ENCODE data around the gene ADPRS. TPM values are rescaled to one million over a fixed set of nuclear protein-coding genes. Genes with fewer than 3 reads are reported as not detected.

The ADPRS gene
- total and polyA plus RNA-seq, 9 donors, result 24.9 to 30.7 (median 27.9) TPM

DNA sequence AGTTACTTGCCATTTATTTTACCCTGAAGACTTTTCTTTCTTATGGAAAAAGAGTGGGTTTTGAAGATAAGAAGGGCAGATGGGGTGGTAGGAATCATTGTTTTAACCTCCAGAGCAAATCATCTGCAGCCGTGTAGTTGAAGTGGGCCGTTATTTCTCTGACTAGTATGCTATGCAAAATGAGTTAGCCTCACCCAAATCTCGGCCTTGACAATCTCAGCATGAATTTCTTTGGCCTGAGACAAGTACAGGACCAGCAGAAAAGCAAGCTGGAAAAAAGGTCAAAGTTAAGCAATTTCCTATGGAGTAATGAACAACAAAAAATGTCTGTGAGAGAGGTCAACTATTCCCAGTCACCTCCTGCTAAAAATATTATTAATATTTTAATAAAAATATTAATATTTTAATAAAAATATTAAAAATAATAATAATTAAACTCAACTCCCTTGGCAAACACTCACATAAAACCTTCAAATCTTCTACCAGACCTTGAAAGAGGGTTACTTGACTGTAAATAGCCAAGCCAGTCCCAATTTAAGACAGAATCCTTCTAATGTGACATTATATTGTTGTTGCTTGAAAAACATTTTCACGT lies 11.6 kb upstream of the ADPRS start:
- DNase-seq, result no peak
- no peaks in the 10 kb centered on the region for H3K4me1 ChIP-seq (ENCODE audit: control insufficient read depth, insufficient read depth, low read length)
- no peaks in the 10 kb centered on the region for H3K36me3 ChIP-seq (ENCODE audit: control insufficient read depth, insufficient read depth, low read length)
- no peak overlapping the region for H3K4me3 ChIP-seq (ENCODE audit: low read length)
- no CpG with 5 or more reads among the region's 4 CpGs for WGBS (ENCODE audit: insufficient coverage)
- H3K27me3 ChIP-seq (ENCODE audit: control insufficient read depth, insufficient read depth, low read length), result peaks cover 1% of the 10 kb centered on the region
- no peaks in the 10 kb centered on the region for H3K9me3 ChIP-seq (replicated peaks; ENCODE audit: control insufficient read depth, low read depth, low read length)
- no peak overlapping the region for H3K27ac ChIP-seq (ENCODE audit: low read length)

DNA sequence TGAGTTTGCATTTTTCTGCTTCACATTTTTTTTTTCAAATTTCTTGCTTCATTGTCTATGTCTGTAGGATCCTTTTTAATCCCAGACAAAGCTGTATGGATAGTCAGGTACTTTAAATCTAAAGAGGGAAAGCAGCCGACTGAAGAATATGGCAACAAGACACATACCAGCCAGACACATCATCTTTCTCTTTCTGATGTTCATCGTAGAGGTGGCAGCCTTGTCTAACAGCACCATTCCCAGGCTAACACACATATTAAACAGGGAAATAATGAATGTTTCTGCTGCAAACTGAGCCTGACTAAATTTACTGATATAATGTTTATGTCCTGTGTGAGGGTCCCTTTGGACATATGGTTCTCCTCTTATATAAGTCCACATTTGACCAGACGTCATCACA lies 8.5 kb upstream of the ADPRS start:
- Histone ChIP-seq H3K4me1 (ENCODE audit: control insufficient read depth, insufficient read depth, low read length) (peaks cover 13% of the 10 kb centered on the region), H3K4me3 (ENCODE audit: low read length) (no peak overlapping the region), H3K27ac (ENCODE audit: low read length) (no peak overlapping the region), H3K27me3 (ENCODE audit: control insufficient read depth, insufficient read depth, low read length) (peaks cover 4% of the 10 kb centered on the region), H3K9me3 (replicated peaks; ENCODE audit: control insufficient read depth, low read depth, low read length) (no peaks in the 10 kb centered on the region), H3K36me3 (ENCODE audit: control insufficient read depth, insufficient read depth, low read length) (no peaks in the 10 kb centered on the region)
- no CpG with 5 or more reads among the region's 3 CpGs for WGBS (ENCODE audit: insufficient coverage)
- DNase-seq, result no peak

GRCh38 chr1:36080801-36081200 lies 7.9 kb upstream of the ADPRS start:
- no peak overlapping the region for H3K27ac ChIP-seq (ENCODE audit: low read length)
- no peak for DNase-seq
- H3K36me3 ChIP-seq (ENCODE audit: control insufficient read depth, insufficient read depth, low read length), result no peaks in the 10 kb centered on the region
- no CpG with 5 or more reads among the region's 6 CpGs for WGBS (ENCODE audit: insufficient coverage)
- no peaks in the 10 kb centered on the region for H3K9me3 ChIP-seq (replicated peaks; ENCODE audit: control insufficient read depth, low read depth, low read length)
- H3K27me3 ChIP-seq (ENCODE audit: control insufficient read depth, insufficient read depth, low read length), result peaks cover 4% of the 10 kb centered on the region
- no peak overlapping the region for H3K4me3 ChIP-seq (ENCODE audit: low read length)
- H3K4me1 ChIP-seq (ENCODE audit: control insufficient read depth, insufficient read depth, low read length), result peaks cover 13% of the 10 kb centered on the region

DNA sequence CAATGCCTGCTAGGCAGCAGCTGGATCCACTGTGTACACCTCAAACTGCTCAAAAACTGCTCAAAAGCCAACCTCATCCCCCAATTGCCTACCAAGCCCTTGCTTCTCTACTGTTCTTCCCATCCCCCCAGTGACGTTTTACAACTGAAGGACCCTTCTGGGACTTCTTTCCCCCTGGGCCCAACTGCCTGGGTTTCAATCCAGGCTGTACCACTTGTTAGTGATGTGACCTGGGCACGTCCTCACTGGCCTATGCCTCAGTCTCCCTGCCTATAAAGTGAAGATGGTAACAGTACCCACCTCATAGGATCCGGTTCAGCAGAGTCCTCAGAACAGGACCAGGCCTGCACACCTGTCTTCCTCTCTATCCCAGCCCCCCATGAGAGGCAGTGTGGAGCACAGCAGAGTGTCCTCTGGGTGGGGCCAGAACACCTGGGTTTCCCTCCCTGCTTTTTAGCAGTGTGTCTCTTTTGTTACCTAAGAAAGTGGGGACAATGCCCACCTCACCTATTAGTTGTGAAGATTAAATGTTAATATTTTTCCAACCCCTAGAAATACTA lies 6.7 kb upstream of the ADPRS start:
- Histone ChIP-seq H3K36me3 (ENCODE audit: control insufficient read depth, insufficient read depth, low read length) (no peaks in the 10 kb centered on the region), H3K27ac (ENCODE audit: low read length) (no peak overlapping the region), H3K27me3 (ENCODE audit: control insufficient read depth, insufficient read depth, low read length) (peaks cover 4% of the 10 kb centered on the region), H3K4me3 (ENCODE audit: low read length) (no peak overlapping the region), H3K4me1 (ENCODE audit: control insufficient read depth, insufficient read depth, low read length) (peaks cover 13% of the 10 kb centered on the region), H3K9me3 (replicated peaks; ENCODE audit: control insufficient read depth, low read depth, low read length) (no peaks in the 10 kb centered on the region)
- no peak for DNase-seq
- 42% methylated on average over 2 of the region's 3 CpGs for WGBS (ENCODE audit: insufficient coverage)

DNA sequence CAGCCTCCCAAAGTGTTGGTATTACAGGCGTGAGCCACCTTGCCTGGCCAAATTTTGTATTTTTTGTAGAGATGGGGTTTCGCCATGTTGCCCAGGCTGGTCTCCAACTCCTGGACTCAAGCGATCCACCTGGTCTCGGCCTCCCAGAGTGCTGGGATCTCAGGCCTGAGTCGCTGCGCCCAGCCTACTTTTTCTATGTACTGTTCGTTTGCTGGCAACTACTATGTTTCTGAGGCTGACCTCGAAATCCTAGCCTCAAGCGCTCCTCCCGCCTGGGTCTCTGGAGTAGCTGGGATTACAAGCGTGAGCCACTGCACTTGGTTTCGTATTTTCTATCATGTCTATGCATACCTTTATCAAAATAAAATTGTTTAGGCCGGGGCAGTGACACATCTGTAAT lies 5.5 kb upstream of the ADPRS start:
- Histone ChIP-seq H3K27me3 (ENCODE audit: control insufficient read depth, insufficient read depth, low read length) (peaks cover 4% of the 10 kb centered on the region), H3K36me3 (ENCODE audit: control insufficient read depth, insufficient read depth, low read length) (no peaks in the 10 kb centered on the region), H3K27ac (ENCODE audit: low read length) (no peak overlapping the region), H3K4me3 (ENCODE audit: low read length) (no peak overlapping the region), H3K4me1 (ENCODE audit: control insufficient read depth, insufficient read depth, low read length) (peaks cover 16% of the 10 kb centered on the region), H3K9me3 (replicated peaks; ENCODE audit: control insufficient read depth, low read depth, low read length) (no peaks in the 10 kb centered on the region)
- DNase-seq, result no peak
- 80% methylated on average over 10 of the region's 13 CpGs for WGBS (ENCODE audit: insufficient coverage)

GRCh38 chr1:36083635-36084496 lies 4.8 kb upstream of the ADPRS start, which contains the start of gene TEKT2:
TEKT2 (plus strand) TSS chr1:36084094; CDS start chr1:36084922, 828 bp downstream.
- peaks cover 4% of the 10 kb centered on the region for H3K27me3 ChIP-seq (ENCODE audit: control insufficient read depth, insufficient read depth, low read length)
- H3K27ac ChIP-seq (ENCODE audit: low read length), result no peak within 1 kb of the TSS
- no peaks in the 10 kb centered on the region for H3K36me3 ChIP-seq (ENCODE audit: control insufficient read depth, insufficient read depth, low read length)
- H3K9me3 ChIP-seq (replicated peaks; ENCODE audit: control insufficient read depth, low read depth, low read length), result no peaks in the 10 kb centered on the region
- peaks cover 20% of the 10 kb centered on the region for H3K4me1 ChIP-seq (ENCODE audit: control insufficient read depth, insufficient read depth, low read length)
- H3K4me3 ChIP-seq (ENCODE audit: low read length), result peak within 1 kb of the TSS; percentile 48
- WGBS (ENCODE audit: insufficient coverage), result 8% methylated on average over 21 of the region's 59 CpGs
- DNase-seq, result peak; percentile 70

DNA sequence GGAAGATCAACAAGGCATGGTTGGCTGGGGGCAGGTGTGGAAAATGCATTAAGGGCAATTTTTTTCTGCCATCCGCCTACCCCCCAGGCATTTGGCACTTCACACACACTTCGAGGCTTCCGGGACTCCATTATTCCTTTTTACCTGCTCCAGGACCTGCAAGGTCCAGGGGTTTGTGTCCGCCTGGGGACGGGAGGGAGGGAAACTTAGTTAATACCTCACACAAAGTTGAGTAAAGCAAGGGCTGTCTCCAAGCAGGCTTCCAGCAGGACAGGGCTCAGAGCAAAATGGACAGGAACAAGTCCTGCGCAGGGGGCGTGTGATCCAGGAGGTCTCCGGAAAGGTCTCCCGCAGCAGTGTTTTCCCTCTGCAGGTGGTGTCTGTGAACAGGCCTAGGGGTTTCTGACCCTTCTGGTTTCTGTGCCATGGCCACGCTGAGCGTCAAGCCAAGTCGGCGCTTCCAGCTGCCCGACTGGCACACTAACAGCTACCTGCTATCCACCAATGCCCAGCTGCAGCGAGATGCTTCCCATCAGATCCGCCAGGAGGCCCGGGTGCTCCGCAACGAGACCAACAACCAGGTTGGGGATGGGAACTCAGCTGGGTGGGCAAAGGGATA lies 4.1 kb upstream of the ADPRS start:
- no peaks in the 10 kb centered on the region for H3K36me3 ChIP-seq (ENCODE audit: control insufficient read depth, insufficient read depth, low read length)

GRCh38 chr1:36085126-36085525 lies 3.6 kb upstream of the ADPRS start:
- peaks cover 27% of the 10 kb centered on the region for H3K4me1 ChIP-seq (ENCODE audit: control insufficient read depth, insufficient read depth, low read length)
- peaks cover 4% of the 10 kb centered on the region for H3K27me3 ChIP-seq (ENCODE audit: control insufficient read depth, insufficient read depth, low read length)
- no peak overlapping the region for H3K4me3 ChIP-seq (ENCODE audit: low read length)
- H3K9me3 ChIP-seq (replicated peaks; ENCODE audit: control insufficient read depth, low read depth, low read length), result no peaks in the 10 kb centered on the region
- H3K36me3 ChIP-seq (ENCODE audit: control insufficient read depth, insufficient read depth, low read length), result no peaks in the 10 kb centered on the region
- DNase-seq, result no peak
- WGBS (ENCODE audit: insufficient coverage), result no CpG with 5 or more reads among the region's 9 CpGs
- H3K27ac ChIP-seq (ENCODE audit: low read length), result no peak overlapping the region

More for the DNA sequence above, 4.1 kb upstream of the ADPRS start:
- peaks cover 23% of the 10 kb centered on the region for H3K4me1 ChIP-seq (ENCODE audit: control insufficient read depth, insufficient read depth, low read length)
- peaks cover 4% of the 10 kb centered on the region for H3K27me3 ChIP-seq (ENCODE audit: control insufficient read depth, insufficient read depth, low read length)
- no peaks in the 10 kb centered on the region for H3K9me3 ChIP-seq (replicated peaks; ENCODE audit: control insufficient read depth, low read depth, low read length)
- no peak overlapping the region for H3K27ac ChIP-seq (ENCODE audit: low read length)
- WGBS (ENCODE audit: insufficient coverage), result 17% methylated on average over 4 of the region's 19 CpGs
- peak overlapping the region; percentile 48 for H3K4me3 ChIP-seq (ENCODE audit: low read length)
- DNase-seq, result peak; percentile 22

- Histone ChIP-seq H3K36me3 (ENCODE audit: control insufficient read depth, insufficient read depth, low read length) (peaks cover 2% of the 10 kb centered on the region), H3K27ac (ENCODE audit: low read length) (no peak overlapping the region), H3K4me1 (ENCODE audit: control insufficient read depth, insufficient read depth, low read length) (peaks cover 28% of the 10 kb centered on the region), H3K27me3 (ENCODE audit: control insufficient read depth, insufficient read depth, low read length) (peaks cover 4% of the 10 kb centered on the region), H3K9me3 (replicated peaks; ENCODE audit: control insufficient read depth, low read depth, low read length) (no peaks in the 10 kb centered on the region), H3K4me3 (ENCODE audit: low read length) (no peak overlapping the region)
- 88% methylated on average over 22 of the region's 29 CpGs for WGBS (ENCODE audit: insufficient coverage)
- no peak for DNase-seq
Measured at GRCh38 chr1:36085686-36086526, 2.8 kb upstream of the ADPRS start.

Measured in muscle of leg (tissue), 11 donors.